ENCODE results near the gene HECW1. TPM values are rescaled to one million over a fixed set of nuclear protein-coding genes. Genes with fewer than 3 reads are reported as not detected.

The HECW1 gene
- total and polyA plus RNA-seq, 10 of the 15 experiments (the other 5 are each of a cell fraction or from before 2014, with no cell fraction given): under 0.01 to 0.31 (median 0.04) TPM; not detected in 3

DNA sequence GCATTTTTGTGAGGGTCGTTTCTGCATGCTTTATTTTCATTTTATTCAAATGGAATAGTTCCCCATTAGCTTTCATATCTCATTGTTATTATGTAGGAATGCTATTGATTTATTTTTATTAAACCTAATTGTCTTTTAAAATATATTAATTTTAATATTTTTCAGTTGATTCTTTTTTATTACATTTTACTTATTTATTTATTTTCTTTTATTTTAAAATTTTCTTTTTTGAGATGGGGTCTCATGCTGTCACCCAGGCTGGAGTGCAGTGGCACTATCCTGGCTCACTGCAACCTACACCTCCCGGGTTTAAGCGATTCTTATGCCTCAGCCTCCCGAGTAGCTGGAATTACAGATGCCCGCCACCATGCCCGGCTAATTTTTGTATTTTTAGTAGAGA is 463.1 kb downstream of the HECW1 start:
- Histone ChIP-seq H3K4me3 (no peak overlapping the region), H3K36me3 (ENCODE audit: control insufficient read depth in 2 of 2, insufficient read depth in 2 of 2, low read length in 1 of 2) (no peaks in the 10 kb centered on the region), H3K27me3 (replicated peaks in 1 of 2; ENCODE audit: control insufficient read depth in 2 of 2, insufficient read depth in 2 of 2, low read length in 1 of 2) (no peaks in the 10 kb centered on the region), H3K9me3 (replicated peaks; ENCODE audit: control insufficient read depth, insufficient read depth, low read length) (no peaks in the 10 kb centered on the region), H3K4me1 (ENCODE audit: control insufficient read depth, insufficient read depth, low read length) (peaks cover 21% of the 10 kb centered on the region), H2AFZ (ENCODE audit: control insufficient read depth, low read depth, low read length) (no peak overlapping the region), H4K20me1 (ENCODE audit: control insufficient read depth, insufficient read depth) (no peaks in the 10 kb centered on the region), H3K79me2 (ENCODE audit: control insufficient read depth, insufficient read depth, low read length) (no peaks in the 10 kb centered on the region), H3K9ac (ENCODE audit: control insufficient read depth, insufficient read depth, low read length) (no peak overlapping the region), H3K4me2 (ENCODE audit: control insufficient read depth, insufficient read depth) (no peak overlapping the region), H3K27ac (ENCODE audit: control insufficient read depth, insufficient read depth) (no peak overlapping the region)
- DNase-seq (ENCODE audit: low read depth, low spot score) (no peak), FAIRE-seq (no peak), ATAC-seq (no peak)
- intact Hi-C loops (cut with micrococcal nuclease; ENCODE audit: unreplicated experiment): no loop called here
- RAD21 ChIA-PET (ENCODE audit: unreplicated experiment): interaction anchor here (0.9 kb wide), 1 partner anchor 250 kb away, joined by 3 read pairs; no protein-coding TSS in a partner anchor
- POLR2A ChIA-PET: no interaction called here
- no TSS peak for BruUV-seq (replicated peaks)
- 79% methylated on average over 6 of the region's 6 CpGs for WGBS (ENCODE audit: insufficient coverage, insufficient replicate concordance, low lambda C conversion rate, missing lambda C conversion rate)
- SMC1A ChIA-PET (ENCODE audit: uncharacterized antibody, unreplicated experiment): interaction anchor here (0.7 to 2.1 kb wide), 10 partner anchors 10 to 264 kb away, joined by 3 to 9 read pairs (median 4); no protein-coding TSS in a partner anchor
- in situ Hi-C loops (cut with MboI): loop anchor here (10.0 kb wide), 1 partner anchor 641 kb away; the partner anchor contains the start of genes MRPL32 and PSMA2
- CTCF ChIA-PET: interaction anchor here (0.9 to 5.7 kb wide), 7 partner anchors 57 to 264 kb away, joined by 3 to 39 read pairs (median 6); no protein-coding TSS in a partner anchor
- TF ChIP-seq CHD1 (IDR thresholded peaks at IDR 0.05; ENCODE audit: low read depth, low read length) (no peak), ASH2L (IDR thresholded peaks at IDR 0.05; ENCODE audit: borderline replicate concordance, low read depth) (no peak), MLLT1 (IDR thresholded peaks at IDR 0.05) (no peak), BCL11A (IDR thresholded peaks at IDR 0.05; ENCODE audit: low read depth, low read length) (no peak), E4F1 (IDR thresholded peaks at IDR 0.05; ENCODE audit: borderline replicate concordance, partially characterized antibody) (no peak), MAX (IDR thresholded peaks at IDR 0.05; ENCODE audit: low read depth, low read length) (no peak), MEF2A (IDR thresholded peaks at IDR 0.05; ENCODE audit: insufficient read depth, low read depth, low read length) (no peak), BMI1 (IDR thresholded peaks at IDR 0.05; ENCODE audit: borderline replicate concordance) (no peak)
- TF ChIP-seq, protein P1, sequence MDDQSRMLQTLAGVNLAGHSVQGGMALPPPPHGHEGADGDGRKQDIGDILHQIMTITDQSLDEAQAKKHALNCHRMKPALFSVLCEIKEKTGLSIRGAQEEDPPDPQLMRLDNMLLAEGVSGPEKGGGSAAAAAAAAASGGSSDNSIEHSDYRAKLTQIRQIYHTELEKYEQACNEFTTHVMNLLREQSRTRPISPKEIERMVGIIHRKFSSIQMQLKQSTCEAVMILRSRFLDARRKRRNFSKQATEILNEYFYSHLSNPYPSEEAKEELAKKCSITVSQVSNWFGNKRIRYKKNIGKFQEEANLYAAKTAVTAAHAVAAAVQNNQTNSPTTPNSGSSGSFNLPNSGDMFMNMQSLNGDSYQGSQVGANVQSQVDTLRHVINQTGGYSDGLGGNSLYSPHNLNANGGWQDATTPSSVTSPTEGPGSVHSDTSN (IDR thresholded peaks at IDR 0.05; ENCODE audit: insufficient replicate concordance, low read depth, low read length): no peak
- TF ChIP-seq, protein P2, sequence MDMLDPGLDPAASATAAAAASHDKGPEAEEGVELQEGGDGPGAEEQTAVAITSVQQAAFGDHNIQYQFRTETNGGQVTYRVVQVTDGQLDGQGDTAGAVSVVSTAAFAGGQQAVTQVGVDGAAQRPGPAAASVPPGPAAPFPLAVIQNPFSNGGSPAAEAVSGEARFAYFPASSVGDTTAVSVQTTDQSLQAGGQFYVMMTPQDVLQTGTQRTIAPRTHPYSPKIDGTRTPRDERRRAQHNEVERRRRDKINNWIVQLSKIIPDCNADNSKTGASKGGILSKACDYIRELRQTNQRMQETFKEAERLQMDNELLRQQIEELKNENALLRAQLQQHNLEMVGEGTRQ (IDR thresholded peaks at IDR 0.05; ENCODE audit: borderline replicate concordance, low read depth, low read length): no peak
- TF ChIP-seq, protein P3, sequence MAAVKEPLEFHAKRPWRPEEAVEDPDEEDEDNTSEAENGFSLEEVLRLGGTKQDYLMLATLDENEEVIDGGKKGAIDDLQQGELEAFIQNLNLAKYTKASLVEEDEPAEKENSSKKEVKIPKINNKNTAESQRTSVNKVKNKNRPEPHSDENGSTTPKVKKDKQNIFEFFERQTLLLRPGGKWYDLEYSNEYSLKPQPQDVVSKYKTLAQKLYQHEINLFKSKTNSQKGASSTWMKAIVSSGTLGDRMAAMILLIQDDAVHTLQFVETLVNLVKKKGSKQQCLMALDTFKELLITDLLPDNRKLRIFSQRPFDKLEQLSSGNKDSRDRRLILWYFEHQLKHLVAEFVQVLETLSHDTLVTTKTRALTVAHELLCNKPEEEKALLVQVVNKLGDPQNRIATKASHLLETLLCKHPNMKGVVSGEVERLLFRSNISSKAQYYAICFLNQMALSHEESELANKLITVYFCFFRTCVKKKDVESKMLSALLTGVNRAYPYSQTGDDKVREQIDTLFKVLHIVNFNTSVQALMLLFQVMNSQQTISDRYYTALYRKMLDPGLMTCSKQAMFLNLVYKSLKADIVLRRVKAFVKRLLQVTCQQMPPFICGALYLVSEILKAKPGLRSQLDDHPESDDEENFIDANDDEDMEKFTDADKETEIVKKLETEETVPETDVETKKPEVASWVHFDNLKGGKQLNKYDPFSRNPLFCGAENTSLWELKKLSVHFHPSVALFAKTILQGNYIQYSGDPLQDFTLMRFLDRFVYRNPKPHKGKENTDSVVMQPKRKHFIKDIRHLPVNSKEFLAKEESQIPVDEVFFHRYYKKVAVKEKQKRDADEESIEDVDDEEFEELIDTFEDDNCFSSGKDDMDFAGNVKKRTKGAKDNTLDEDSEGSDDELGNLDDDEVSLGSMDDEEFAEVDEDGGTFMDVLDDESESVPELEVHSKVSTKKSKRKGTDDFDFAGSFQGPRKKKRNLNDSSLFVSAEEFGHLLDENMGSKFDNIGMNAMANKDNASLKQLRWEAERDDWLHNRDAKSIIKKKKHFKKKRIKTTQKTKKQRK (IDR thresholded peaks at IDR 0.05; ENCODE audit: low read depth, low read length): no peak

Measured in GM12878 (cell line).